Fibroblast of villous mesenchyme (primary cell): ENCODE results near the gene CDK10. TPM values are rescaled to one million over a fixed set of nuclear protein-coding genes. Genes with fewer than 3 reads are reported as not detected.
"Not testable (repeated sequence)": the region's sequence is repeated elsewhere in the genome, so short reads cannot be mapped to it uniquely, and the experiment has no call there.

Experiments
- DNase-seq: peaks from one replicate; pipeline ENCODE4 v3.0.0-alpha.2; 2010; ENCODE audit warnings: low read depth
- H3K4me3 ChIP-seq: 2 replicates; pipeline ENCODE4 v1.5.1; 2011; ENCODE audit warnings: low read depth, mild to moderate bottlenecking, low read length
- CTCF ChIP-seq: IDR thresholded peaks from 2 replicates; pipeline ENCODE4 v1.5.1; 2012; ENCODE audit warnings: low read depth, mild to moderate bottlenecking, low read length; ENCODE audit not compliant: insufficient read depth
- total RNA-seq: library from RNA; depleted of rRNA; stranded (reverse); fragments of >200 nt; gene quantifications from 2 replicates; pipeline ENCODE4 v1.2.3, GENCODE V29; 2012

Gene CDK10
- total RNA-seq, 1 donor, result 51.0 TPM

GRCh38 chr16:89678258-89678657 is 8.2 kb upstream of the CDK10 start:
- TF ChIP-seq CTCF, result no peak
- no peak overlapping the region for H3K4me3 ChIP-seq

GRCh38 chr16:89685916-89686315 is 573 bp upstream of the CDK10 start:
- no peak overlapping the region for H3K4me3 ChIP-seq
- TF ChIP-seq CTCF, result no peak
- no peak for DNase-seq

More at GRCh38 chr16:89678258-89678657, 8.2 kb upstream of the CDK10 start:
- no peak for DNase-seq

GRCh38 chr16:89687092-89687940 is 827 bp downstream of the CDK10 start:
- peak; percentile 46 for DNase-seq
- H3K4me3 ChIP-seq, result peak overlapping the region; percentile 87
- no peak for TF ChIP-seq CTCF

- H3K4me3 ChIP-seq, result no peak overlapping the region
- no peak for TF ChIP-seq CTCF
- no peak for DNase-seq
Observed at GRCh38 chr16:89688395-89688794, 1.9 kb downstream of the CDK10 start.

GRCh38 chr16:89689142-89689541 is 2.7 kb downstream of the CDK10 start:
- DNase-seq, result no peak
- H3K4me3 ChIP-seq, result no peak overlapping the region
- TF ChIP-seq CTCF, result no peak

- H3K4me3 ChIP-seq, DNase-seq: not testable (repeated sequence)
Observed at GRCh38 chr16:89689621-89690020, 3.1 kb downstream of the CDK10 start.

GRCh38 chr16:89690392-89690901 is 4.0 kb downstream of the CDK10 start:
- DNase-seq, result no peak
- no peak for TF ChIP-seq CTCF
- no peak overlapping the region for H3K4me3 ChIP-seq
